IPS-NIHi11 (cell line): ENCODE measurements around the gene SLC52A3.

ENCODE experiments used
- DNase-seq: peaks from one replicate; pipeline ENCODE4 v3.0.0; 2012; ENCODE audit warnings: mixed read lengths, low spot score

Gene SLC52A3

GRCh38 chr20:766906-767305, 1.4 kb downstream of the SLC52A3 start:
- DNase-seq = no peak

GRCh38 chr20:764255-764654, 4.0 kb downstream of the SLC52A3 start:
- no peak for DNase-seq

- no peak for DNase-seq
Measured at GRCh38 chr20:761418-762381, 6.6 kb downstream of the SLC52A3 start.

GRCh38 chr20:760751-761417, 7.4 kb downstream of the SLC52A3 start:
- peak; percentile 90 for DNase-seq

- no peak for DNase-seq
Measured at GRCh38 chr20:757506-757905, 10.8 kb downstream of the SLC52A3 start.

- DNase-seq = no peak
Measured at GRCh38 chr20:755941-756340, 12.4 kb downstream of the SLC52A3 start.

- DNase-seq = no peak
Measured at GRCh38 chr20:754904-755303, 13.4 kb downstream of the SLC52A3 start.

GRCh38 chr20:753897-754635, 14.2 kb downstream of the SLC52A3 start:
- no peak for DNase-seq

- DNase-seq = no peak
Measured at GRCh38 chr20:753136-753535, 15.2 kb downstream of the SLC52A3 start.

- no peak for DNase-seq
Measured at GRCh38 chr20:752291-752690, 16.0 kb downstream of the SLC52A3 start.

GRCh38 chr20:751761-752160, 16.5 kb downstream of the SLC52A3 start:
- DNase-seq = no peak

GRCh38 chr20:750801-751200, 17.5 kb downstream of the SLC52A3 start:
- DNase-seq = no peak

- no peak for DNase-seq
Measured at GRCh38 chr20:745683-746301, 22.5 kb downstream of the SLC52A3 start.

GRCh38 chr20:742156-742555, 26.1 kb downstream of the SLC52A3 start:
- DNase-seq = no peak

GRCh38 chr20:741620-742019, 26.7 kb downstream of the SLC52A3 start:
- no peak for DNase-seq

GRCh38 chr20:740162-740561, 28.1 kb downstream of the SLC52A3 start:
- DNase-seq = no peak

GRCh38 chr20:739736-740135, 28.6 kb downstream of the SLC52A3 start:
- no peak for DNase-seq

GRCh38 chr20:733861-734260, 34.4 kb downstream of the SLC52A3 start:
- no peak for DNase-seq

- DNase-seq = no peak
Measured at GRCh38 chr20:732727-733126, 35.6 kb downstream of the SLC52A3 start.

GRCh38 chr20:731891-732560, 36.3 kb downstream of the SLC52A3 start:
- DNase-seq = no peak

GRCh38 chr20:730005-730404, 38.3 kb downstream of the SLC52A3 start:
- DNase-seq = no peak
